K562 treated with DMSO at 1 percent for 24 hours (cell line): ENCODE measurements around the gene CDK13. TPM values are rescaled to one million over a fixed set of nuclear protein-coding genes. Genes with fewer than 3 reads are reported as not detected.

Source experiments
- total RNA-seq: library from RNA; unstranded; fragments of 300-600 nt; gene quantifications from 2 replicates; pipeline ENCODE4 v1.2.3, GENCODE V29; 2022; ENCODE audit warnings: low read depth; ENCODE audit not compliant: insufficient read depth

Gene CDK13
- 19.9 and 20.9 TPM in 2 replicates for total RNA-seq

DNA sequence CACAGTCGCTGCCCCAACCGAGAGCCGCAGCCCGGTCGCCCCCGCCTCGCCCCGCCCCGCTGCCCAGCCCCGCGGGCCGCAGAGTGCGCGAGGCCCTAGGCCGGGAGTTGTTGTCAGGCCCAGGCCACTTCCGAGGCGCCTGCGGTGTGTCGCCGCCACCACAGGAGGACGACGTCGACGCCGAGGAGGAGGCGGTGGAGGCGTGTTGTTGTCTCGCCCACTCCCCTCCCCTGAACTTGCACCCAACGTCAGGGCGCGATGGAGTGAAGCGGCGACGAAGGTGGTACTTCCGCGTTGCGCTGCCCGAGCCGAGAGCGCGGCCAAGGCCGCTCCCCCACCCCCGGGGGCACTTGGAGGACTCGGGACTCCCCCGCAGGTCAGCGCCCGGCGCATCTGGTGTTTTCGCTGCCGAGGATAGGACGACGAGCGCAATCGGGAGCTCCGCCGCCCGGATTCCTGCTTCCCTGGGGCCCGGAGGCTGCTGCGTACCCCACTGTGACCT is at the start of gene CDK13:
Gene CDK13 (plus strand): TSS at position 286 of the 502 bp plus-strand sequence. CDS start 386 bp downstream, outside the sequence.

GRCh38 chr7:40134428-40135316 is 184.6 kb downstream of the CDK13 start, which contains the start of the genes MPLKIP and SUGCT:
MPLKIP (minus strand) TSS chr7:40134622; CDS start chr7:40134567, 55 bp downstream.
SUGCT (plus strand) TSS chr7:40135005.

Other genes starting within 250 kb of the CDK13 start
- gene MPLKIP, start 184.4 kb downstream of the CDK13 start, total RNA-seq = 85.2 and 108 TPM in 2 replicates
- gene SUGCT, start 184.7 kb downstream of the CDK13 start, total RNA-seq = 1.2 TPM in 1 of 2 replicates, not detected in the other